NCI-H1105 treated with DMSO at 0.1 percent for 48 hours (cell line): Measurements from ENCODE around the gene NFYC.
A peak's percentile ranks its signal among the peaks of the same experiment; 100 is the strongest.
"Not testable (repeated sequence)": the region's sequence is repeated elsewhere in the genome, so short reads cannot be mapped to it uniquely, and the experiment has no call there.

Experiments used
- DNase-seq: peaks from one replicate; lab custom pipeline; 2025; lab: John Stamatoyannopoulos, UW

Gene NFYC

DNA sequence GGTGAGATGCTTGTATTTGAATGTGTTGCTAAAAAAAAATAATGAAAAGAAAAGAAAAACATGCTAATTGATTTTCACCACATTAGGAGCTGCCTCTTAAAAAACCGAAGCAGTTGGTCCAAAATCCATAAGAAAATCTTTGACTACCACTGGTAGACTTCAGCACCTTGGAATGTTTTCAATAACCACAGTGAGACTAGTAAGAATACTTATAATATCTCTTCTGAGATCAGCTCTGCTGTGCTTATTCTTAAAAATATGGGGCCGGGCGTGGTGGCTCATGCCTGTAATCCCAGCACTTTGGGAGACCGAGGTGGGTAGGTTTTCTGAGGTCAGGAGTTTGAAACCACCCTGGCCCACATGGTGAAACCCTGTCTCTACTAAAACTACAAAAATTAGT is 15.1 kb downstream of the NFYC start:
- DNase-seq, result no peak

- peak; percentile 93 for DNase-seq
These were observed 17.2 kb downstream of the NFYC start for GRCh38 chr1:40708750-40709099.

DNA sequence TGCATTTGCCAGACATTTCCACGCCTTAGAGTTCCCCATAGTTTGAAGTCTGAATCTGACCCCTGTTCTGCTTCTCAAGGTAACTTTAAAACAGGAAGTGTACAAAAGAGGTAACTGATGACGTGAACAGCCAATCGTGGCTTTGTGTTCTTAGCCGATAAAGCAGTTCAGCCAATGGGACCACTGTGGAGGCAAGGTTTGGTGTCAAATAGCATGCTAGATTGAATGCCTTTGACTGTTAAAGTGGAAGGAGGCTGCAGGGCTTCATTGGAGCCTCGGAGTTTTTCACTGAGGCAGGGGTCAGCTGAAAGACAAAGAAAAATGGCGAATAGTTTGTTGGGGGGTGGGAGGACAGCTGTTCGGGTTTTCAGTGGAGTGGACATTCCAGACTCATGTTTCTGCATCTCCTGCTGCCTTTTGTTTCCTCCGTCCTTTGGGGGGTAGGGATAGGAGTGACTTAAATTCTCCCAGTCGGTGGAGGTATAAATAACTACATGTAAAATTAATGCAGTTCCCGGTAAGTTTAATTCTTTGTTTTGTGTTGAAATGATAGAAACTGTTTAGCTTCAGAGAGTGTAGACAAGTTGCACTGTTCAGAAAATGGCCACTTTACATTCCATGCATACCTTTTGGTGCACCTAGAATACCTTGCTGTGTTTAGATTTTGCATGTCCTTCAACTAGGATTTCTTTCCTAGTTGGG is 17.7 kb downstream of the NFYC start:
- DNase-seq, result peak; percentile 98

DNA sequence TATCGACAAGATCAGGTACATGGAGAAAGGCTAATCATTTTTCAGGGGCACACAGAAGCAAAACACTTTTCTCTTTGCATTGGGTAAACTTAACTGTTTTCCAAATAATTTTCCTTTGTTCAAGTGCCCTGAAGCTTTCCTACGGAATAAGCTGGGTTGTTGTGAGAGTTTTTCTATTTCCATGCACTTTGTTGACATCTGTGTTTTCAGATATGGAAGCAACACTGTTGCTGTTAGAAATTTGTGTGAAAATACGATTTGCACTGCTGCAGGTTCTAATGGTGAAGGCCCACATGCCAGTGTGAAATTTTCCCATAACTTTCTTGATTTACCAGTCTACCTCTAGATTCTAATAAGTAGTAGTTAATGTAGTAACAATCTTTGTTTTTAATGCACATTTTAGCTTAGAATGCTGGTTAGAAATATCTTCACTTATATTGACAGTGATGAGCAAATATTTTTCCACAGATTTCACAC is 18.3 kb downstream of the NFYC start:
- no peak for DNase-seq

GRCh38 chr1:40710581-40711315 is 19.2 kb downstream of the NFYC start:
- no peak for DNase-seq

DNA sequence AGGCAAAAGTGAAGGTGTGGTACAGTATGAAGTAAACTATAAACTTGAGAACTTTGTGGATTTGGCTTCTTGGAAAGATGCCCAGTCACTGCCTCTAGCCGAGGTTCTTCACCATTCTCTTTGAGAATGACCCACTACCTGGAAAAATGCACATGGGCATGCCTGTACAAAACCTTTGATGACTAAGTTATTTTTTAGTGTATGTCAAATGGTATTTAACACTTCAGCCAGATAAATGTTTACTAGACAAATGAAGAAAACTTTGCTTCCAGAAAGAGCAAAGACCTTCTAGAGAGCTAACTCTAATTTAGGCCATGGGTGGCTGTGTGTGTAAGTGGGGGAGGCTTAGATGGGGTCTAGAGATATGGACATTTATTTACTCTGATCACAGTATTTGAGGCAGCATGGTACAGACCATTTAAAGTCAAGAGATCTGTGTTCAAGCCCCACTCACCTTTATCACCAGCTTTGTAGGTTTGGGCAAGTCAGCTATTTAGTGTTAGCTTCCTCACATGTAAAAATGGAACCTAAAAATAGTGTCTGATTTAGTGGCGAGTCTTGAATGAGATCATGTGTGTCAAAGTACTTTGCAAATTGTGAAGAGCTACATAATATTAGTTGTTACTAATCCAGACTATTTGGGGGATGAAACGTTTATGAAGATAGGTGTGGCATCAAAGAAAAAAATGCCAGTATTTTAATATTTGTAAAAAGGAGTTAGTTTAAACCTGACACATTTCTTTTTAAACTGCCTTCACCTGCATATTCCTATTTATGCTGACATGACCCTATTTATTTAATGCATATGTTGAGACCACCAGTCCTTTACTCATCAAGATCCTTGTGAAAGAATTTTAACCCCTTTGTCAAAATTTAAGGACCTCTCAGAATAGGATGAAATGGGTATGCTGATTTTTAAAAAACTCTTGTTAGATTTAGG is 20.2 kb downstream of the NFYC start:
- peak; percentile 59 for DNase-seq

- DNase-seq, result peak; percentile 67
These were observed 21.0 kb downstream of the NFYC start for GRCh38 chr1:40712405-40712944.

- DNase-seq, result no peak
These were observed 21.5 kb downstream of the NFYC start for GRCh38 chr1:40712997-40713396.

DNA sequence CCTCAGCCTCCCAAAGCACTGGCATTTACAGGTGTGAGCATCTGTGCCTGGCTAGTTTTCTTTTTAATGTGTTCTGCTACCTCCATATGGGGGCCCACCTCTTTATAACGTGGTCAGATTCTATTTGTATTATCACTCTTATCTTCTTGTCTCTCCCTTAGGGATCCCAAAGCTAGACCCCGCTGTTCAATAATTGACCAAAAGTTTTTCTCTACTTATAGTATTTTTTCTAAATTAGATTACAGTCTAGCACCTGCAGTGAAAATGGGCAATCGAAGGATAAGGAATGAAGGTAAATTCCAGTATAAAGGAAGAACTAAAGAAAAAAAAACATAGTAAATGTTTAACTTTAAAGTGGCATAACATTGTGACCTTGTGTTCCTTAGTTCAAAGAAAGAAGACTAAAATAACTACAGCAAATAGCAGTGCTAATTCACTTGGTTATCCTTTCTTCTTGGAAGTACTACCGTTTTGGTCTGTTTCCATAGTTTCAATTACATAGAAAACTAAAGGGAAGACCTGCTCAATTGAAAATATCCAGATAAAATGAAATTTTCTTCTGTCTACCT is 24.1 kb downstream of the NFYC start:
- DNase-seq, result no peak

- DNase-seq, result no peak
These were observed 25.6 kb downstream of the NFYC start for GRCh38 chr1:40717065-40717464.

- no peak for DNase-seq
These were observed 26.5 kb downstream of the NFYC start for GRCh38 chr1:40717955-40718354.

- DNase-seq, result no peak
These were observed 29.0 kb downstream of the NFYC start for GRCh38 chr1:40720493-40720892.

DNA sequence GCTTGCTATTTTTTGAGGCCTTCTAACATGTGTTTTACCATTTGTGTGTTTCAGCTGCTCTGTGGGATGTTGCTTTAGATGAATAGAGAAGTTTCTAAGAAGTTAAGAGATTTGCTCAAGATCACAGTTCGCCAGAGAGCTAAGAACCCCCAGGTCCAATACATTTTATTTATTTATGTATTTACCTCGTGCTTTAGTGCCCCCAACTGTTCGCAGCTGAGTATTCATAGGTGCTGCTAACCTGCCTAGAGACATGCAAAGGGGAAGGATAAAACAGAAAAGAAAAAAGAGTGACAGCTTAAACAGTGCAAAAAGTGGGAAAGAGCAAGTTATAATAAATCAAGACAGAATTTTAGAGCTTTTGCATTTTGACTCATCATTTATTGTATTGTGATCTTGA is 31.1 kb downstream of the NFYC start:
- DNase-seq, result no peak

DNA sequence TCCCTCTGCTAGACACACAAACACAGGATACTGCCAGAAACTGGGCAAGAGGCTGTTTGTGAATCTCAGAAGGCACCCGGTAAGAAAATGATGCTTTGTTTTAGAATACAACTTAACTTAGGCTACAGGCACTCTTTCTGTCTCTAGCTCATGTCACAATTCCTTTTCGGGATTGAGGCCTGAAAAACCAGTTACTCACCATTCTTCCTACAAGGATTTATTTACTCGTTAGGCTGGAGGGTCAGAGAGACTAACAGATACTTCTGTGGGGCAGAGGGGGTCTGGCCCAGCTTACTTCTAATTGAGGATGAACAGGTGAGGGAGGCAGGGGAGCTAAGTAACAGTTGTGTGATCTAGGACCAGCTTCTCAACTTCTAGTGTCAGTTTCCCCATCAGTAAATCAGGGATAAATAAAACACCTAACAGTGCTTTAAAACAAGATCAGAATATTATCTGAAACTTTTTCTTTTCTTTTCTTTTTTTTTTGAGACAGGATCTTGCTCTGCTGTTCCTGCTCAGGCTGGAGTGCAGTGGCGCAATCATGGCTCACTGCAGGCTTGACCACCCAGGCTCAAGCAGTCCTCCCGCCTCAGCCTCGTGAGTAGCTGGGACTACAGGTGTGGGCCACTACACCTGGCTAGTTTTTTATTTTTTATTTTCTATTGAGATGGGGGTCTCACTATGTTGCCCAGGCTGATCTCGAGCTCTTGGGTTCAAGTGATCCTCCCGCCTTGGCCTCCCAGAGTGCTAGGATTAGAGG is 31.9 kb downstream of the NFYC start:
- no peak for DNase-seq

DNA sequence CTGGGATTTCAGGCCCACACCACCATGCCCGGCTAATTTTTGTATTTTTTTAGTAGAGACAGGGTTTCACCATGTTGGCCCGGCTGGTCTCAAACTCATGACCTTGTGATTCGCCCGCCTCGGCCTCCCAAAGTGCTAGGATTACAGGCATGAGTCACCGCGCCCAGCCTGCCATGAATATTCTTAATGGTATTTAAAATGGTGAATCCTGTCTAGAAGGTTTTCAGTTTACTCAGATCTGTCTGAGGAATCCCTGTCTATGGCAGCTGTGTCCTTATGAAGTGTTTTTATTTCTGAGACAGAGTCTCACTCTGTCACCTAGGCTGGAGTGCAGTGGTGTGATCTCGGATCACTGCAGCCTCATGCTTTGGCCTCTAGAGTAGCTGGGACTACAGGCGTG is 36.2 kb downstream of the NFYC start:
- not testable (repeated sequence) for DNase-seq

DNA sequence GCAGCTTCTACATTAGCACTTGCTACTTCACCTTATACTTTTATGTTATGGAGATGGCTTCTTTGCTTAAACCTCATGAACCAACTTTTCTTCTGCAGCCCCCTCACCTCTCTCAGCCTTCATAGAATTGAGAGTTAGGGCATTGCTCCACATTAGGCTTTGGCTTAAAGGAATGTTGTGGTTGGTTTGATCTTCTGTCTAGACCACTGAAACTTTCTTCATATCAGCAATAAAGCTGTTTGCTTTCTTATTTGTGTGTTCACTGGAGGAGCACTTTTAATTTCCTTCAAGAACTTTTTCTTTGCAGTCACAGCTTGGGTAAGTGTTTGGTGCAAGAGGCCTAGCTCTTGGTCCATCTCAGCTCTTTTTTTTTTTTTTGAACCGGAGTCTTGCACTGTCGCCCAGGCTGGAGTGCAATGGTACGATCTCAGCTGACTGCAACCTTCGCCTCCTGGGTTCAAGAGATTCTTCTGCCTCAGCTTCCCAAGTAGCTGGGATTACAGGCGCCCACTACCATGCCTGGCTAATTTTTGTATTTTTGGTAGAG is 37.9 kb downstream of the NFYC start:
- not testable (repeated sequence) for DNase-seq

- no peak for DNase-seq
These were observed 41.3 kb downstream of the NFYC start for GRCh38 chr1:40732756-40733301.

DNA sequence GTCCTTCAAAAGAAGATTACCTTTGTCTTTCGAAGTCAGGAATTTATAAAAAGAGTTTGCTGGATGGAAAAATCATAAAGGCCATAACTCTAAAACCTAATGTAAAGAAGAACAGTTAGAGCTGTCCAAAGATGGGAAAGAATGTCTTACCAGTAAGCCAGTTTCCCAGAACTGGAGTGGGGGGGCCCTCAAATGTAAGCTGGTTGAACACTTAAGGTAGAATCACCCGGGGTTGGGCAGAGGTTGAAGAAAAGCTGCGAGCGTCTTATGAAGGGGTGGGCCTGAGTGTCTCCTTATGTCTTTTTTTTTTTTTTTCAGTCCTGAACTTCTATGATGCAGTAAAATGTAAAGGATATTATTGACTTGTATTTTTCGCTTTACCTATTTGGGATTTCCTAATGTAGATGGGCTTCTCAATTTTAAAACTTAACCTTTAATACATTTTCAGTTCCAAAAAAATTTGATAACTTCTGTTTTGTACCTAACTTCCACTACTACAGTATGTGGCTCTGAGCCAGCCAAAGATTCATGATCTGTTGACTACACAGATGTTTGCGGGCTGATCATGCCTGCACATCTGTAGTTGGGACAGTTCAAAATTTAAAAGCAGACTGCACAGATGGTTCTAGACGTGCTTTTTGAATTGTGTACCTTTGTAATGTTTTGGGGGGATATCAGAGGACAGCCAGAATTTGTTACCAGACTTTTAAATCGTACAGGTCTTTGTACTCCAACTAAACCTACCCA is 43.6 kb downstream of the NFYC start:
- DNase-seq, result no peak

- no peak for DNase-seq
These were observed 44.6 kb downstream of the NFYC start for GRCh38 chr1:40736085-40736531.

DNA sequence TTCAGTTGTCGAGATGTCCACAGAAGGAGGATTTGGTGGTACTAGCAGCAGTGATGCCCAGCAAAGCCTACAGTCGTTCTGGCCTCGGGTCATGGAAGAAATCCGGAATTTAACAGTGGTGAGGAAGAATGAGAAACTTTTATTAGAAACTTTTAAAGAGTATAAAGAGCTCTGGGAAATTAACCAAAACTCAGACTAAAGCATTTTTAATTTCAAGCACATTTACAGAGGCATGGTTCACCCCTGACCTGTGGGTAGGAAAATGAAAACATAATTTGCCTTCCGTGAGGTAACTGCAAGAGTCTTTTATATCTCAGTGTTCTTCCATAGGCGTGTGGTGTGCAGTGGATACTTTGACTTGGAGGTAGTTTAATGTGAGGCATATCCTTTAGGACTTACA is 47.3 kb downstream of the NFYC start:
- DNase-seq, result no peak
